Medulla oblongata (tissue), 1 donor: ENCODE results near the gene STOML1.
"Not testable (repeated sequence)": the region's sequence is repeated elsewhere in the genome, so short reads cannot be mapped to it uniquely, and the experiment has no call there.

ENCODE experiments used
- DNase-seq: peaks from one replicate; pipeline ENCODE4 v3.0.0-alpha.2; 2015; ENCODE audit errors: extremely low spot score

STOML1 gene

GRCh38 chr15:73964736-73965093 is 27.4 kb downstream of the STOML1 start:
- peak; percentile 79 for DNase-seq

GRCh38 chr15:73962433-73962832 is 29.7 kb downstream of the STOML1 start:
- DNase-seq = no peak

GRCh38 chr15:73960472-73961070 is 31.5 kb downstream of the STOML1 start:
- DNase-seq = not testable (repeated sequence)

GRCh38 chr15:73959801-73960200 is 32.3 kb downstream of the STOML1 start:
- no peak for DNase-seq

GRCh38 chr15:73959012-73959581 is 33.0 kb downstream of the STOML1 start:
- no peak for DNase-seq

- DNase-seq = no peak
These were observed 34.3 kb downstream of the STOML1 start for GRCh38 chr15:73957785-73958184.

- DNase-seq = no peak
These were observed 34.8 kb downstream of the STOML1 start for GRCh38 chr15:73957276-73957675.

- no peak for DNase-seq
These were observed 35.4 kb downstream of the STOML1 start for GRCh38 chr15:73956743-73957135.

- DNase-seq = no peak
These were observed 36.0 kb downstream of the STOML1 start for GRCh38 chr15:73955861-73956742.

- no peak for DNase-seq
These were observed 36.8 kb downstream of the STOML1 start for GRCh38 chr15:73955326-73955725.

GRCh38 chr15:73954188-73955145 is 37.6 kb downstream of the STOML1 start:
- DNase-seq = no peak

- DNase-seq = no peak
These were observed 39.0 kb downstream of the STOML1 start for GRCh38 chr15:73952913-73953750.

GRCh38 chr15:73952171-73952912 is 39.8 kb downstream of the STOML1 start:
- no peak for DNase-seq

GRCh38 chr15:73951601-73952000 is 40.5 kb downstream of the STOML1 start:
- no peak for DNase-seq

- peak; percentile 93 for DNase-seq
These were observed 41.1 kb downstream of the STOML1 start for GRCh38 chr15:73950831-73951561.

GRCh38 chr15:73950479-73950830 is 41.6 kb downstream of the STOML1 start:
- no peak for DNase-seq

GRCh38 chr15:73949496-73949895 is 42.6 kb downstream of the STOML1 start:
- DNase-seq = no peak

- no peak for DNase-seq
These were observed 43.1 kb downstream of the STOML1 start for GRCh38 chr15:73948982-73949381.

- no peak for DNase-seq
These were observed 43.7 kb downstream of the STOML1 start for GRCh38 chr15:73948396-73948795.

GRCh38 chr15:73947651-73948050 is 44.4 kb downstream of the STOML1 start:
- DNase-seq = no peak
